Activated T-cell treated with anti-CD3 and anti-CD28 coated beads, Interleukin-2, amount 50 U/mL, for 4 hours (primary cell): ENCODE measurements around the gene MAP3K5. TPM values are rescaled to one million over a fixed set of nuclear protein-coding genes. Genes with fewer than 3 reads are reported as not detected.
"Not testable (repeated sequence)": the region's sequence is repeated elsewhere in the genome, so short reads cannot be mapped to it uniquely, and the experiment has no call there.

Experiments
- ATAC-seq, 2 donors: fragments of 200-7000 bp; cut with Tn5 transposase; one replicate each; pipeline ENCODE4 v1.10.0; 2021
- DNase-seq: peaks from one replicate; pipeline ENCODE4 v3.0.0-alpha.2; 2020
- H3K27me3 Mint-ChIP-seq: one replicate; pipeline ENCODE4 v1.8.0; 2021; ENCODE audit warnings: low read depth, mixed read lengths
- H3K36me3 Mint-ChIP-seq: one replicate; pipeline ENCODE4 v1.8.0; 2022; ENCODE audit warnings: mixed read lengths; ENCODE audit not compliant: insufficient read depth
- H3K4me1 Mint-ChIP-seq: one replicate; pipeline ENCODE4 v1.8.0; 2021; ENCODE audit warnings: low read depth, mixed read lengths
- H3K4me3 Mint-ChIP-seq: one replicate; pipeline ENCODE4 v1.8.0; 2021; ENCODE audit warnings: mild to moderate bottlenecking, moderate library complexity, mixed read lengths
- H3K9me3 Mint-ChIP-seq: one replicate; pipeline ENCODE4 v1.8.0; 2021; ENCODE audit warnings: mixed read lengths
- total RNA-seq, 3 donors: library from RNA; stranded (reverse); gene quantifications; one replicate each; pipeline ENCODE4 v1.2.1, GENCODE V29; 2021

MAP3K5 gene
- total RNA-seq, 3 donors from 2014 or later: 5.7 to 10.5 (median 7.9) TPM

GRCh38 chr6:136769124-136769523 is 23.2 kb downstream of the MAP3K5 start:
- ATAC-seq (no peak), DNase-seq (no peak)
- Mint-ChIP-seq H3K9me3 (no peaks in the 10 kb centered on the region), H3K27me3 (no peaks in the 10 kb centered on the region), H3K36me3 (peaks cover 7% of the 10 kb centered on the region), H3K4me1 (peaks cover 72% of the 10 kb centered on the region), H3K4me3 (no peak overlapping the region)

- Mint-ChIP-seq H3K4me3 (no peak overlapping the region), H3K9me3 (no peaks in the 10 kb centered on the region), H3K4me1 (peaks cover 71% of the 10 kb centered on the region), H3K27me3 (no peaks in the 10 kb centered on the region), H3K36me3 (peaks cover 2% of the 10 kb centered on the region)
- DNase-seq (no peak), ATAC-seq (no peak)
These were observed 24.5 kb downstream of the MAP3K5 start for GRCh38 chr6:136767570-136768309.

GRCh38 chr6:136767103-136767502 is 25.2 kb downstream of the MAP3K5 start:
- Mint-ChIP-seq H3K27me3 (no peaks in the 10 kb centered on the region), H3K9me3 (no peaks in the 10 kb centered on the region), H3K4me1 (peaks cover 71% of the 10 kb centered on the region), H3K4me3 (no peak overlapping the region), H3K36me3 (peaks cover 2% of the 10 kb centered on the region)
- ATAC-seq: no peak
- DNase-seq: no peak

GRCh38 chr6:136766274-136766673 is 26.0 kb downstream of the MAP3K5 start:
- Mint-ChIP-seq H3K27me3 (no peaks in the 10 kb centered on the region), H3K4me3 (no peak overlapping the region), H3K4me1 (peaks cover 76% of the 10 kb centered on the region), H3K9me3 (no peaks in the 10 kb centered on the region), H3K36me3 (peaks cover 2% of the 10 kb centered on the region)
- ATAC-seq (no peak), DNase-seq (no peak)

- DNase-seq (no peak), ATAC-seq (peak; percentile 50 to 65)
These were observed 27.7 kb downstream of the MAP3K5 start for GRCh38 chr6:136764517-136764993.

GRCh38 chr6:136763716-136764516 is 28.4 kb downstream of the MAP3K5 start:
- peak in 1 of 2 donors; percentile 9 for ATAC-seq
- peak overlapping the region; percentile 24 for H3K4me3 Mint-ChIP-seq
- H3K9me3 Mint-ChIP-seq: no peaks in the 10 kb centered on the region
- peaks cover 1% of the 10 kb centered on the region for H3K36me3 Mint-ChIP-seq
- DNase-seq: no peak
- H3K27me3 Mint-ChIP-seq: no peaks in the 10 kb centered on the region
- H3K4me1 Mint-ChIP-seq: peaks cover 78% of the 10 kb centered on the region

More at GRCh38 chr6:136764517-136764993, 27.7 kb downstream of the MAP3K5 start:
- H3K4me3 Mint-ChIP-seq: no peak overlapping the region
- H3K9me3 Mint-ChIP-seq: no peaks in the 10 kb centered on the region
- peaks cover 2% of the 10 kb centered on the region for H3K36me3 Mint-ChIP-seq
- peaks cover 82% of the 10 kb centered on the region for H3K4me1 Mint-ChIP-seq
- no peaks in the 10 kb centered on the region for H3K27me3 Mint-ChIP-seq

- no peaks in the 10 kb centered on the region for H3K9me3 Mint-ChIP-seq
- no peaks in the 10 kb centered on the region for H3K27me3 Mint-ChIP-seq
- peaks cover 80% of the 10 kb centered on the region for H3K4me1 Mint-ChIP-seq
- H3K4me3 Mint-ChIP-seq: peak overlapping the region; percentile 7
- DNase-seq: no peak
- H3K36me3 Mint-ChIP-seq: no peaks in the 10 kb centered on the region
- no peak for ATAC-seq
These were observed 29.0 kb downstream of the MAP3K5 start for GRCh38 chr6:136763255-136763654.

GRCh38 chr6:136762022-136762975 is 30.0 kb downstream of the MAP3K5 start:
- H3K4me1 Mint-ChIP-seq: peaks cover 71% of the 10 kb centered on the region
- H3K27me3 Mint-ChIP-seq: no peaks in the 10 kb centered on the region
- no peaks in the 10 kb centered on the region for H3K36me3 Mint-ChIP-seq
- H3K9me3 Mint-ChIP-seq: no peaks in the 10 kb centered on the region
- ATAC-seq (no peak), DNase-seq (no peak)
- peak overlapping the region; percentile 65 for H3K4me3 Mint-ChIP-seq

- DNase-seq: no peak
- Mint-ChIP-seq H3K9me3 (no peaks in the 10 kb centered on the region), H3K4me1 (peaks cover 73% of the 10 kb centered on the region), H3K4me3 (peak overlapping the region; percentile 65), H3K27me3 (no peaks in the 10 kb centered on the region), H3K36me3 (no peaks in the 10 kb centered on the region)
- peak in 1 of 2 donors; percentile 36 for ATAC-seq
These were observed 30.9 kb downstream of the MAP3K5 start for GRCh38 chr6:136761227-136761922.

GRCh38 chr6:136760781-136761180 is 31.5 kb downstream of the MAP3K5 start:
- Mint-ChIP-seq H3K4me1 (peaks cover 73% of the 10 kb centered on the region), H3K4me3 (peak overlapping the region; percentile 65)
- H3K9me3 Mint-ChIP-seq, ATAC-seq, H3K27me3 Mint-ChIP-seq, DNase-seq, H3K36me3 Mint-ChIP-seq: not testable (repeated sequence)

GRCh38 chr6:136757150-136757549 is 35.1 kb downstream of the MAP3K5 start:
- DNase-seq: no peak
- Mint-ChIP-seq H3K4me3 (no peak overlapping the region), H3K27me3 (no peaks in the 10 kb centered on the region), H3K4me1 (peaks cover 75% of the 10 kb centered on the region), H3K36me3 (peaks cover 2% of the 10 kb centered on the region), H3K9me3 (no peaks in the 10 kb centered on the region)
- no peak for ATAC-seq

GRCh38 chr6:136754820-136755219 is 37.5 kb downstream of the MAP3K5 start:
- no peak overlapping the region for H3K4me3 Mint-ChIP-seq
- no peak for ATAC-seq

GRCh38 chr6:136753624-136754023 is 38.7 kb downstream of the MAP3K5 start:
- ATAC-seq (peak; percentile 86 to 90), DNase-seq (peak; percentile 47)
- peak overlapping the region; percentile 71 for H3K4me3 Mint-ChIP-seq
- peaks cover 2% of the 10 kb centered on the region for H3K36me3 Mint-ChIP-seq
- H3K9me3 Mint-ChIP-seq: no peaks in the 10 kb centered on the region
- H3K4me1 Mint-ChIP-seq: peaks cover 84% of the 10 kb centered on the region
- no peaks in the 10 kb centered on the region for H3K27me3 Mint-ChIP-seq

More at GRCh38 chr6:136754820-136755219, 37.5 kb downstream of the MAP3K5 start:
- H3K36me3 Mint-ChIP-seq: peaks cover 2% of the 10 kb centered on the region
- DNase-seq: no peak
- peaks cover 80% of the 10 kb centered on the region for H3K4me1 Mint-ChIP-seq
- no peaks in the 10 kb centered on the region for H3K9me3 Mint-ChIP-seq
- H3K27me3 Mint-ChIP-seq: no peaks in the 10 kb centered on the region
